ENCODE measurements around the gene EEF2K. TPM values are rescaled to one million over a fixed set of nuclear protein-coding genes. Genes with fewer than 3 reads are reported as not detected.

EEF2K gene
- total RNA-seq, 2 donors from 2014 or later: 9.8 to 15.8 TPM

- no peak overlapping the region for H3K27ac ChIP-seq (ENCODE audit: low read depth, low read length)
- no peak overlapping the region for H3K9ac ChIP-seq (ENCODE audit: extremely low read depth, low read length, poor library complexity, severe bottlenecking)
- Mint-ChIP-seq H3K36me3 (ENCODE audit: low read depth) (peaks cover 13% of the 10 kb centered on the region), H3K9me3 (peaks cover 17% of the 10 kb centered on the region), H3K27me3 (ENCODE audit: insufficient read depth) (peaks cover 2% of the 10 kb centered on the region), H3K4me1 (peaks cover 16% of the 10 kb centered on the region), H3K4me3 (no peak overlapping the region), H3K27ac (no peak overlapping the region)
- WGBS, 2 experiments (ENCODE audit: insufficient coverage in 1 of 2, insufficient read length in 1 of 2): 86 to 96% methylated on average over 3 to 4 of the region's 4 CpGs
- no peaks in the 10 kb centered on the region for H3K36me3 ChIP-seq (ENCODE audit: control insufficient read depth, insufficient read depth, low read length)
- no peak overlapping the region for H3K4me3 ChIP-seq (ENCODE audit: low read length)
- peaks cover 7% of the 10 kb centered on the region for H3K4me1 ChIP-seq (ENCODE audit: control insufficient read depth, insufficient read depth, low read length)
- H3K9me3 ChIP-seq (ENCODE audit: control insufficient read depth, low read length): peaks cover 11% of the 10 kb centered on the region
- no peak for TF ChIP-seq CTCF (conservative IDR thresholded peaks at IDR 0.05)
- H3K27me3 ChIP-seq (ENCODE audit: control insufficient read depth, insufficient read depth, low read length, poor library complexity, severe bottlenecking): no peaks in the 10 kb centered on the region
- DNase-seq: no peak
Observed at GRCh38 chr16:22213236-22213635, 7.2 kb downstream of the EEF2K start.

- no peak overlapping the region for H3K4me3 ChIP-seq (ENCODE audit: low read length)
- no peak for DNase-seq
- no peak overlapping the region for H3K9ac ChIP-seq (ENCODE audit: extremely low read depth, low read length, poor library complexity, severe bottlenecking)
- 92 to 94% methylated on average over 3 of the region's 3 CpGs for WGBS, 2 experiments (ENCODE audit: insufficient coverage in 1 of 2, insufficient read length in 1 of 2)
- H3K27ac ChIP-seq (ENCODE audit: low read depth, low read length): no peak overlapping the region
- Mint-ChIP-seq H3K36me3 (ENCODE audit: low read depth) (peaks cover 13% of the 10 kb centered on the region), H3K4me3 (no peak overlapping the region), H3K27ac (no peak overlapping the region), H3K27me3 (ENCODE audit: insufficient read depth) (peaks cover 2% of the 10 kb centered on the region), H3K4me1 (peaks cover 16% of the 10 kb centered on the region), H3K9me3 (peaks cover 17% of the 10 kb centered on the region)
- H3K36me3 ChIP-seq (ENCODE audit: control insufficient read depth, insufficient read depth, low read length): no peaks in the 10 kb centered on the region
- H3K27me3 ChIP-seq (ENCODE audit: control insufficient read depth, insufficient read depth, low read length, poor library complexity, severe bottlenecking): no peaks in the 10 kb centered on the region
- TF ChIP-seq CTCF (conservative IDR thresholded peaks at IDR 0.05): no peak
- peaks cover 11% of the 10 kb centered on the region for H3K9me3 ChIP-seq (ENCODE audit: control insufficient read depth, low read length)
- peaks cover 7% of the 10 kb centered on the region for H3K4me1 ChIP-seq (ENCODE audit: control insufficient read depth, insufficient read depth, low read length)
Observed at GRCh38 chr16:22213801-22214200, 7.7 kb downstream of the EEF2K start.

GRCh38 chr16:22214402-22214801, 8.3 kb downstream of the EEF2K start:
- WGBS, 2 experiments (ENCODE audit: insufficient coverage in 1 of 2, insufficient read length in 1 of 2): 100% methylated on average over 1 of the region's 2 CpGs; no CpG with 5 or more reads in 1 of the 2 experiments
- DNase-seq: no peak

More at GRCh38 chr16:22214402-22214801, 8.3 kb downstream of the EEF2K start:
- no peak overlapping the region for H3K27ac ChIP-seq (ENCODE audit: low read depth, low read length)
- no peak overlapping the region for H3K9ac ChIP-seq (ENCODE audit: extremely low read depth, low read length, poor library complexity, severe bottlenecking)
- Mint-ChIP-seq H3K36me3 (ENCODE audit: low read depth) (peaks cover 13% of the 10 kb centered on the region), H3K27me3 (ENCODE audit: insufficient read depth) (peaks cover 2% of the 10 kb centered on the region), H3K27ac (no peak overlapping the region), H3K4me1 (peaks cover 16% of the 10 kb centered on the region), H3K4me3 (no peak overlapping the region), H3K9me3 (peaks cover 17% of the 10 kb centered on the region)
- H3K9me3 ChIP-seq (ENCODE audit: control insufficient read depth, low read length): peaks cover 11% of the 10 kb centered on the region
- no peaks in the 10 kb centered on the region for H3K36me3 ChIP-seq (ENCODE audit: control insufficient read depth, insufficient read depth, low read length)
- no peak overlapping the region for H3K4me3 ChIP-seq (ENCODE audit: low read length)
- no peak for TF ChIP-seq CTCF (conservative IDR thresholded peaks at IDR 0.05)
- H3K27me3 ChIP-seq (ENCODE audit: control insufficient read depth, insufficient read depth, low read length, poor library complexity, severe bottlenecking): no peaks in the 10 kb centered on the region
- peaks cover 7% of the 10 kb centered on the region for H3K4me1 ChIP-seq (ENCODE audit: control insufficient read depth, insufficient read depth, low read length)

Measured in endodermal cell (in vitro differentiated cells).